Natural killer cell (primary cell): ENCODE results near the gene NES. TPM values are rescaled to one million over a fixed set of nuclear protein-coding genes. Genes with fewer than 3 reads are reported as not detected.
"Not testable (repeated sequence)": the region's sequence is repeated elsewhere in the genome, so short reads cannot be mapped to it uniquely, and the experiment has no call there.

Experiments used
- ATAC-seq, 3 donors: fragments of 150-1000 bp in 2 of 3; fragments of 200-7000 bp in 1 of 3; cut with Tn5 transposase; 1 replicate in 1 of 3; 2 replicates in 2 of 3; pipeline ENCODE4 v1.10.0; 2021; ENCODE audit warnings: mild to moderate bottlenecking in 2 of 3, moderate library complexity in 2 of 3
- DNase-seq, 2 donors: peaks; one replicate each; pipeline versions ENCODE4 v3.0.0 to v3.0.0-alpha.2; 2013 to 2021; ENCODE audit warnings: mixed read lengths in 1 of 2
- H3K27ac ChIP-seq: one replicate; pipeline ENCODE4 v1.5.1; 2013; ENCODE audit warnings: mild to moderate bottlenecking, low read length
- H3K27me3 ChIP-seq: one replicate; pipeline ENCODE4 v1.6.1; 2013; ENCODE audit warnings: low read length; ENCODE audit not compliant: control insufficient read depth, insufficient read depth
- H3K36me3 ChIP-seq: one replicate; pipeline ENCODE4 v1.6.1; 2013; ENCODE audit warnings: low read length; ENCODE audit not compliant: control insufficient read depth, insufficient read depth
- H3K4me1 ChIP-seq: one replicate; pipeline ENCODE4 v1.6.1; 2013; ENCODE audit warnings: low read length; ENCODE audit not compliant: control insufficient read depth, insufficient read depth
- H3K4me3 ChIP-seq: one replicate; pipeline ENCODE4 v1.5.1; 2013; ENCODE audit warnings: low read length
- H3K9me3 ChIP-seq: one replicate; pipeline ENCODE4 v1.6.1; 2013; ENCODE audit warnings: low read length; ENCODE audit not compliant: control insufficient read depth, insufficient read depth
- H3K27ac Mint-ChIP-seq, 2 donors: one replicate each; pipeline ENCODE4 v1.8.0; 2022; ENCODE audit warnings: mild to moderate bottlenecking in 2 of 2, mixed read lengths in 2 of 2, moderate library complexity in 1 of 2
- H3K27me3 Mint-ChIP-seq, 2 donors: one replicate each; pipeline ENCODE4 v1.8.0; 2022; ENCODE audit warnings: low read depth in 2 of 2, mixed read lengths in 2 of 2
- H3K36me3 Mint-ChIP-seq: one replicate; pipeline ENCODE4 v1.8.0; 2022; ENCODE audit warnings: mixed read lengths
- H3K4me1 Mint-ChIP-seq, 2 donors: one replicate each; pipeline ENCODE4 v1.8.0; 2022; ENCODE audit warnings: mixed read lengths in 2 of 2
- H3K4me3 Mint-ChIP-seq: one replicate; pipeline ENCODE4 v1.8.0; 2022; ENCODE audit warnings: mild to moderate bottlenecking, moderate library complexity, mixed read lengths
- H3K9me3 Mint-ChIP-seq, 2 donors: one replicate each; pipeline ENCODE4 v1.8.0; 2022; ENCODE audit warnings: mixed read lengths in 2 of 2
- CTCF ChIP-seq: fragments of 200-600 bp; IDR thresholded peaks from one replicate; pipeline ENCODE4 v1.8.0; 2022; ENCODE audit warnings: antibody characterized with exemption
- WGBS: methylation state at CpG from one replicate; pipeline ENCODE4 v1.1.7; 2013; ENCODE audit warnings: missing lambda C conversion rate; ENCODE audit not compliant: insufficient coverage; 5-methylcytosine and 5-hydroxymethylcytosine counted together
- intact Hi-C: fragments of 100-400 bp; cut with micrococcal nuclease; formaldehyde crosslinking; loops from one replicate; pipeline ENCODE4 v1.14.2; 2022
- total RNA-seq, 4 donors: library from RNA; stranded (reverse); fragments of 120-200 nt in 1 of 4; gene quantifications; one replicate each; pipeline versions ENCODE4 v1.2.3 to v1.2.4, GENCODE V29; 2013 to 2022

The NES gene
- total RNA-seq, 3 donors from 2014 or later (not counting 1 experiment from before 2014, with no cell fraction given) = not detected

GRCh38 chr1:156639601-156640101 is 37.6 kb downstream of the NES start:
- Mint-ChIP-seq H3K27me3 (peaks cover 55 to 77% of the 10 kb centered on the region in 2 donors), H3K27ac (no peak overlapping the region), H3K9me3 (no peaks in the 10 kb centered on the region), H3K36me3 (no peaks in the 10 kb centered on the region), H3K4me3 (no peak overlapping the region), H3K4me1 (peaks cover 8 to 21% of the 10 kb centered on the region in 2 donors)
- ATAC-seq = no peak
- 63% methylated on average over 6 of the region's 6 CpGs for WGBS
- H3K4me3 ChIP-seq = no peak overlapping the region
- H3K27me3 ChIP-seq = peaks cover 43% of the 10 kb centered on the region
- no peak overlapping the region for H3K27ac ChIP-seq
- H3K9me3 ChIP-seq = no peaks in the 10 kb centered on the region
- DNase-seq = no peak
- no peaks in the 10 kb centered on the region for H3K36me3 ChIP-seq
- no peak for TF ChIP-seq CTCF
- intact Hi-C loops = no loop called here
- H3K4me1 ChIP-seq = peaks cover 24% of the 10 kb centered on the region

GRCh38 chr1:156638189-156638985 is 38.8 kb downstream of the NES start:
- Histone ChIP-seq H3K4me1 (peaks cover 18% of the 10 kb centered on the region), H3K9me3 (no peaks in the 10 kb centered on the region), H3K27ac (no peak overlapping the region), H3K4me3 (no peak overlapping the region), H3K36me3 (no peaks in the 10 kb centered on the region), H3K27me3 (peaks cover 39% of the 10 kb centered on the region)
- Mint-ChIP-seq H3K9me3 (no peaks in the 10 kb centered on the region), H3K36me3 (no peaks in the 10 kb centered on the region), H3K27ac (no peak overlapping the region), H3K4me3 (no peak overlapping the region), H3K4me1 (peaks cover 3 to 15% of the 10 kb centered on the region in 2 donors), H3K27me3 (peaks cover 50 to 78% of the 10 kb centered on the region in 2 donors)
- DNase-seq (no peak), ATAC-seq (no peak)
- intact Hi-C loops = no loop called here
- TF ChIP-seq CTCF = no peak
- 71% methylated on average over 6 of the region's 8 CpGs for WGBS

GRCh38 chr1:156632355-156632754 is 44.9 kb downstream of the NES start:
- H3K27ac Mint-ChIP-seq = no peak overlapping the region
- 90% methylated on average over 3 of the region's 3 CpGs for WGBS
- no peak overlapping the region for H3K27ac ChIP-seq
- TF ChIP-seq CTCF = no peak
- H3K4me3 ChIP-seq = no peak overlapping the region
- no peak for DNase-seq
- peaks cover 32 to 68% of the 10 kb centered on the region in 2 donors for H3K27me3 Mint-ChIP-seq
- H3K27me3 ChIP-seq = no peaks in the 10 kb centered on the region
- no peaks in the 10 kb centered on the region for H3K36me3 ChIP-seq
- H3K9me3 Mint-ChIP-seq = no peaks in the 10 kb centered on the region
- no peak for ATAC-seq
- H3K36me3 Mint-ChIP-seq = no peaks in the 10 kb centered on the region
- H3K4me1 Mint-ChIP-seq = no peaks in the 10 kb centered on the region
- no peak overlapping the region for H3K4me3 Mint-ChIP-seq
- H3K9me3 ChIP-seq = no peaks in the 10 kb centered on the region
- H3K4me1 ChIP-seq = no peaks in the 10 kb centered on the region
- intact Hi-C loops = no loop called here

- ATAC-seq, H3K27me3 ChIP-seq, H3K4me3 ChIP-seq, H3K4me1 Mint-ChIP-seq, H3K9me3 ChIP-seq, H3K9me3 Mint-ChIP-seq, H3K27ac Mint-ChIP-seq, intact Hi-C loops, H3K27ac ChIP-seq, H3K36me3 Mint-ChIP-seq, DNase-seq, H3K36me3 ChIP-seq, H3K4me3 Mint-ChIP-seq, H3K4me1 ChIP-seq: not testable (repeated sequence)
- 63% methylated on average over 9 of the region's 9 CpGs for WGBS
- peaks cover 35 to 66% of the 10 kb centered on the region in 2 donors for H3K27me3 Mint-ChIP-seq
Measured at GRCh38 chr1:156631152-156631551, 46.1 kb downstream of the NES start.
